OCI-LY1 (cell line): ENCODE measurements around the gene SKAP1.
A peak's percentile ranks its signal among the peaks of the same experiment; 100 is the strongest.

ENCODE experiments used
- H2AFZ ChIP-seq: fragments of 200-600 bp; sonication (generic), shearing (Covaris generic); 2 replicates; pipeline ENCODE4 v1.6.0; 2014; ENCODE audit warnings: antibody characterized with exemption, mild to moderate bottlenecking, low read length
- H3F3A ChIP-seq: fragments of 200-600 bp; sonication (generic), shearing (Covaris generic); 2 replicates; pipeline ENCODE4 v1.6.0; 2014; ENCODE audit warnings: mild to moderate bottlenecking, antibody characterized with exemption, low read length, moderate library complexity; ENCODE audit not compliant: insufficient read depth
- H3K27ac ChIP-seq: fragments of 200-600 bp; sonication (generic); 2 replicates; pipeline ENCODE4 v1.5.1; 2014; ENCODE audit warnings: low read length, mixed run types, mild to moderate bottlenecking, low read depth; ENCODE audit not compliant: poor library complexity, severe bottlenecking
- H3K27me3 ChIP-seq: fragments of 200-600 bp; sonication (generic); 2 replicates; pipeline ENCODE4 v1.6.0; 2014; ENCODE audit warnings: antibody characterized with exemption, mild to moderate bottlenecking, low read length, moderate library complexity; ENCODE audit not compliant: insufficient read depth
- H3K36me3 ChIP-seq: fragments of 200-600 bp; sonication (generic); 2 replicates; pipeline ENCODE4 v1.6.1; 2014; ENCODE audit warnings: mild to moderate bottlenecking, antibody characterized with exemption, low read length, moderate library complexity, mixed read lengths; ENCODE audit not compliant: insufficient read depth
- H3K4me1 ChIP-seq: fragments of 200-600 bp; sonication (generic); 2 replicates; pipeline ENCODE4 v1.5.1; 2014; ENCODE audit warnings: mild to moderate bottlenecking, low read length, moderate library complexity; ENCODE audit not compliant: insufficient read depth, severe bottlenecking
- H3K4me2 ChIP-seq: fragments of 200-600 bp; sonication (generic), shearing (Covaris generic); 2 replicates; pipeline ENCODE4 v1.6.1; 2014; ENCODE audit warnings: low read length
- H3K4me3 ChIP-seq: fragments of 200-600 bp; sonication (generic); 2 replicates; pipeline ENCODE4 v1.5.1; 2014; ENCODE audit warnings: low read length, low read depth, mild to moderate bottlenecking, mixed read lengths; ENCODE audit not compliant: poor library complexity, severe bottlenecking
- H3K79me2 ChIP-seq: fragments of 200-600 bp; shearing (Covaris generic); 2 replicates; pipeline ENCODE4 v1.6.1; 2016; ENCODE audit warnings: mixed run types, low read length, mixed read lengths; ENCODE audit not compliant: insufficient read depth
- H3K9ac ChIP-seq: fragments of 200-600 bp; sonication (generic), shearing (Covaris generic); 2 replicates; pipeline ENCODE4 v1.6.1; 2014; ENCODE audit warnings: mild to moderate bottlenecking, low read length, mixed read lengths
- H3K9me2 ChIP-seq: fragments of 200-600 bp; sonication (generic), shearing (Covaris generic); 2 replicates; pipeline ENCODE4 v1.6.1; 2014; ENCODE audit warnings: low read depth, mild to moderate bottlenecking, low read length, mixed read lengths
- H3K9me3 ChIP-seq: fragments of 200-600 bp; shearing (Covaris generic); 2 replicates; pipeline ENCODE4 v1.6.1; 2014; ENCODE audit warnings: low read length, mixed read lengths
- H4K20me1 ChIP-seq: fragments of 200-600 bp; sonication (generic), shearing (Covaris generic); 2 replicates; pipeline ENCODE4 v1.6.0; 2016; ENCODE audit warnings: mild to moderate bottlenecking, low read length; ENCODE audit not compliant: insufficient read depth
- EZH2 ChIP-seq: fragments of 200-600 bp; sonication (generic), shearing (Covaris generic); IDR thresholded peaks from 2 replicates; pipeline ENCODE4 v1.8.0; 2017; ENCODE audit warnings: borderline replicate concordance, mixed run types, mild to moderate bottlenecking, antibody characterized with exemption, low read length, moderate library complexity, mixed read lengths
- TF ChIP-seq, protein P1 (sequence below): fragments of 200-600 bp; sonication (generic), shearing (Covaris generic); IDR thresholded peaks from 2 replicates; pipeline ENCODE4 v1.5.1; 2017; ENCODE audit warnings: mild to moderate bottlenecking, antibody characterized with exemption, low read length, moderate library complexity, mixed read lengths

Gene SKAP1

DNA sequence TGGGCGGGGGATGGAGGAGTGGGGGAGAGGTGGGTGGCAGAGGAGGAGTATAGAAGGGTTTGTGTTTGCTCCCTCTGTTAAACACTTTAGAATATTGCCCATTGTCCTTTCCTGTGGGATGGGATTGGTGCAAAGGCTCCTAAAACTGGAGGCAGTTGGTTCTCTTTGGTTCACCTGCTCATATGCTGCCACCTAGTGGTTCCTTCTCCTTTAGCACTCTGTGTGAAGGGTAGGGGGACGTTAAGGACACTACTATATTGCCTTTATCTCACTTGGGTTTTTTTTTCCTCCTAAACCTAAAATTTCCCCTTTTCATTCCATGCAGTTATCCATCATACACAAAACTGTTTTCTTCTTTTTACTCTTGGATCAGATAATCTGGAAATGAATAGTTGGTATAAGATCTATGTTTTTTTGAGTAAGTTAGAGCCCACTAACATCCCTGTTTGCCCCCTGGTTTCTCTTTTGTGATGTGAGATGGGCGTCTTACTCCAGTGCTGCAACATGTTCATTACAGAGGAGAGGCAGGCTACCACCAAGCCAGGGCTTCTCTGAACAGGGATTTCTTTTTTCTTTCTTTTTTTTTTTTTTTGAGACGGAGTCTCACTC lies 298.7 kb downstream of the SKAP1 start:
- no peak overlapping the region for H3K4me2 ChIP-seq
- no peak overlapping the region for H3K27ac ChIP-seq
- no peaks in the 10 kb centered on the region for H3K9me3 ChIP-seq
- no peaks in the 10 kb centered on the region for H3K9me2 ChIP-seq
- no peaks in the 10 kb centered on the region for H3K36me3 ChIP-seq
- no peaks in the 10 kb centered on the region for H3K79me2 ChIP-seq
- no peaks in the 10 kb centered on the region for H3K4me1 ChIP-seq
- H3K4me3 ChIP-seq, result no peak overlapping the region
- TF ChIP-seq, protein P1, sequence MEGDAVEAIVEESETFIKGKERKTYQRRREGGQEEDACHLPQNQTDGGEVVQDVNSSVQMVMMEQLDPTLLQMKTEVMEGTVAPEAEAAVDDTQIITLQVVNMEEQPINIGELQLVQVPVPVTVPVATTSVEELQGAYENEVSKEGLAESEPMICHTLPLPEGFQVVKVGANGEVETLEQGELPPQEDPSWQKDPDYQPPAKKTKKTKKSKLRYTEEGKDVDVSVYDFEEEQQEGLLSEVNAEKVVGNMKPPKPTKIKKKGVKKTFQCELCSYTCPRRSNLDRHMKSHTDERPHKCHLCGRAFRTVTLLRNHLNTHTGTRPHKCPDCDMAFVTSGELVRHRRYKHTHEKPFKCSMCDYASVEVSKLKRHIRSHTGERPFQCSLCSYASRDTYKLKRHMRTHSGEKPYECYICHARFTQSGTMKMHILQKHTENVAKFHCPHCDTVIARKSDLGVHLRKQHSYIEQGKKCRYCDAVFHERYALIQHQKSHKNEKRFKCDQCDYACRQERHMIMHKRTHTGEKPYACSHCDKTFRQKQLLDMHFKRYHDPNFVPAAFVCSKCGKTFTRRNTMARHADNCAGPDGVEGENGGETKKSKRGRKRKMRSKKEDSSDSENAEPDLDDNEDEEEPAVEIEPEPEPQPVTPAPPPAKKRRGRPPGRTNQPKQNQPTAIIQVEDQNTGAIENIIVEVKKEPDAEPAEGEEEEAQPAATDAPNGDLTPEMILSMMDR, result peak; percentile 88
- no peak for TF ChIP-seq EZH2
- H2AFZ ChIP-seq, result no peak overlapping the region
- H4K20me1 ChIP-seq, result no peaks in the 10 kb centered on the region
- H3F3A ChIP-seq, result no peaks in the 10 kb centered on the region
- H3K9ac ChIP-seq, result no peak overlapping the region
- H3K27me3 ChIP-seq, result no peaks in the 10 kb centered on the region

DNA sequence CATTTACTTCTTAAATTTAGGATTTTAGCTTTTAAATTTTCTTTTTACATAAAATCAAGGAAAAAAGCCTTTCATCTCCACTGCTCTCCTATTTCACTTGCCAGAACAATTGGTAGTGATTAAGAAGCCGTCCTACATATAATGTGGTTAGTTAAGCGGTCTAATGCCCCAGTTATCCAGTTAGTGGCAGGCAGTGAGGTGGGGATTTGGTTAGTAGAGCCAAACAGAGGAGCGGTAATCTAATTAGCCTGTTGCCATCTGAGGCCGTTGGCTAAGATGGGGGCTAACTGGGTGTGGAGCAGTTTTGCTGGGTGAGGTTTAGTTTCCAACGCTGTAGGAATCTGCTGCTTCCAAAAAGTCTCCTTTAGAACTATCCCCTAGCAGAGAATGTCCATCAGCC lies 300.0 kb downstream of the SKAP1 start:
- Histone ChIP-seq H3K27me3 (no peaks in the 10 kb centered on the region), H3F3A (no peaks in the 10 kb centered on the region), H3K9me3 (no peaks in the 10 kb centered on the region), H3K4me3 (no peak overlapping the region), H4K20me1 (no peaks in the 10 kb centered on the region), H2AFZ (no peak overlapping the region), H3K27ac (no peak overlapping the region), H3K36me3 (no peaks in the 10 kb centered on the region; the same call in 1 of the 2 replicates), H3K79me2 (no peaks in the 10 kb centered on the region), H3K4me2 (no peak overlapping the region), H3K4me1 (no peaks in the 10 kb centered on the region), H3K9ac (no peak overlapping the region), H3K9me2 (no peaks in the 10 kb centered on the region)
- TF ChIP-seq EZH2, result no peak
- TF ChIP-seq, protein P1, result no peak

DNA sequence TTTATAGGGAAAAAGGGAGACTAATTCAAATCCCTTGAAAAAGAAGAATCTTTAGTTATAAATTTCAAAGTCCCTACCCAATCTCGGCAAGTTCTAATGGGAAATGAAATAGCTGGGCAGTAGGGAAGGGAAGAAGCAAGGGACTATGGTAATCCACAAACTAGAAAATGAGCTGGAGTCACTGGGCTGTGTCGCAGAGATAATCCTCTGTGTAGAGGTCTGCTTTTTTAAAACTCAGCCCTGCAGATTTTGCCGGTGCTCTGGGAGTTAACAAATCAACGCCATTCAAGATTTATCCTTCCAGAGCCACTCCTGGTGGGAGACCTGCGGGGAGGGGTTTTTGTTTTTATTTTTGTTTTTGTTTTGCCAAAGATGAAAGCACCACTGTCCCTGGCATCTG lies 301.6 kb downstream of the SKAP1 start:
- no peaks in the 10 kb centered on the region for H3F3A ChIP-seq

More for the DNA sequence above, 301.6 kb downstream of the SKAP1 start:
- H3K36me3 ChIP-seq, result peaks cover 3% of the 10 kb centered on the region
- no peak overlapping the region for H3K27ac ChIP-seq
- no peak for TF ChIP-seq EZH2
- TF ChIP-seq, protein P1, result no peak
- H2AFZ ChIP-seq, result no peak overlapping the region
- no peak overlapping the region for H3K4me3 ChIP-seq
- no peaks in the 10 kb centered on the region for H3K9me3 ChIP-seq
- H3K4me2 ChIP-seq, result no peak overlapping the region
- no peaks in the 10 kb centered on the region for H3K9me2 ChIP-seq
- H3K27me3 ChIP-seq, result no peaks in the 10 kb centered on the region
- no peaks in the 10 kb centered on the region for H4K20me1 ChIP-seq
- no peaks in the 10 kb centered on the region for H3K79me2 ChIP-seq
- H3K4me1 ChIP-seq, result no peaks in the 10 kb centered on the region
- no peak overlapping the region for H3K9ac ChIP-seq
